ENCODE data around the gene RNF135. TPM values are rescaled to one million over a fixed set of nuclear protein-coding genes. Genes with fewer than 3 reads are reported as not detected.

RNF135 gene
- total RNA-seq, 1 experiment from 2014 or later: 8.0 TPM

DNA sequence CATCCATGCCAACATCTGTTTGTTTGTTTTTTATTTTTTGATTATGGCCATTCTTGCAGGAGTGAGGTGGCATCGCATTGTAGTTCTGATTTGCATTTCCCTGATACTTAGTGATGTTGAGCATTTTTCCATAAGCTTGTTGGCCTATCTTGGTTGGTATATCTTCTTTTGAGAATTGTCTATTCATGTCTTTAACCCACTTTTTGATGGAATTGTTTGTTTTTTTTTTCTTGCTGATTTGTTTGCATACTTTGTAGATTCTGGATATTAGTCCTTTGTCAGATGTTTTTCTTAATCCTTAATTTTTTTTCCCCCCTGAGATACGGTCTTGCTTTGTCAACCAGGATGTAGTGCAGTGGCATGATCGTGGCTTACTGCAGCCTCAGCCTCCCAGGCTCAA lies 43.0 kb downstream of the RNF135 start:
- H3K4me3 Mint-ChIP-seq: no peak overlapping the region

More for the DNA sequence above, 43.0 kb downstream of the RNF135 start:
- no peaks in the 10 kb centered on the region for H3K36me3 Mint-ChIP-seq (ENCODE audit: insufficient read depth in 1 of 3, low read depth in 3 of 3)
- H3K4me1 Mint-ChIP-seq: peaks cover 19% of the 10 kb centered on the region in 2 experiments
- H3K9ac ChIP-seq (ENCODE audit: extremely low read depth, insufficient read length, low read length): no peak overlapping the region
- H2BK15ac ChIP-seq (ENCODE audit: low read depth, low read length): no peak overlapping the region
- H2AFZ ChIP-seq (ENCODE audit: low read length): no peak overlapping the region
- H2BK5ac ChIP-seq (ENCODE audit: insufficient read length, low read length): no peak overlapping the region
- no peak overlapping the region for H4K91ac ChIP-seq (ENCODE audit: insufficient read length, low read depth, low read length)
- peaks cover 4% of the 10 kb centered on the region for H3K23me2 ChIP-seq (ENCODE audit: insufficient read length, low read depth, low read length, poor library complexity, severe bottlenecking)
- no peak overlapping the region for H2AK5ac ChIP-seq (ENCODE audit: insufficient read length, low read length)
- H4K8ac ChIP-seq (replicated peaks; ENCODE audit: insufficient read length, low read depth, low read length): no peak overlapping the region
- no peaks in the 10 kb centered on the region for H3K4me1 ChIP-seq (ENCODE audit: insufficient read depth, low read length)
- WGBS (ENCODE audit: extremely low coverage, insufficient read length, low lambda C conversion rate): no CpG with 5 or more reads among the region's 3 CpGs
- H3K79me1 ChIP-seq (ENCODE audit: insufficient read depth, low read depth, low read length, poor library complexity, severe bottlenecking): no peaks in the 10 kb centered on the region
- no peaks in the 10 kb centered on the region for H3K9me3 ChIP-seq (ENCODE audit: control insufficient read depth, low read depth, low read length)
- H2BK20ac ChIP-seq (ENCODE audit: low read depth, low read length, poor library complexity, severe bottlenecking): no peak overlapping the region
- no peak overlapping the region for H2BK120ac ChIP-seq (ENCODE audit: low read depth, low read length, poor library complexity, severe bottlenecking)
- no peaks in the 10 kb centered on the region for H3K27me3 ChIP-seq (ENCODE audit: insufficient read depth, low read length)
- H3K18ac ChIP-seq (ENCODE audit: insufficient read length, low read depth, low read length): no peak overlapping the region
- no peak overlapping the region for H4K5ac ChIP-seq (ENCODE audit: insufficient read length, low read depth, low read length)
- H2BK12ac ChIP-seq (ENCODE audit: insufficient read length, low read depth, low read length): no peak overlapping the region
- H3K27ac ChIP-seq (ENCODE audit: insufficient read length, low read depth, low read length): no peak overlapping the region
- DNase-seq: no peak
- no peak overlapping the region for H3K27ac Mint-ChIP-seq
- H3K9me3 Mint-ChIP-seq: no peaks in the 10 kb centered on the region; a peak in 1 of 5 replicates
- H4K20me1 ChIP-seq (ENCODE audit: control insufficient read depth, insufficient read depth, insufficient read length): no peaks in the 10 kb centered on the region
- H3T11ph ChIP-seq (ENCODE audit: low read length): no peak overlapping the region
- H3K56ac ChIP-seq (ENCODE audit: insufficient read length, low read depth, low read length): no peak overlapping the region
- no peak overlapping the region for H3K23ac ChIP-seq (ENCODE audit: insufficient read length, low read depth, low read length)
- H3K14ac ChIP-seq (ENCODE audit: insufficient read depth, low read length): no peak overlapping the region
- no peaks in the 10 kb centered on the region for H3K79me2 ChIP-seq (ENCODE audit: insufficient read depth, low read length)
- peaks cover 19% of the 10 kb centered on the region for H3K27me3 Mint-ChIP-seq (ENCODE audit: low read depth)
- H3K4me2 ChIP-seq (ENCODE audit: insufficient read depth, insufficient read length, low read length): no peak overlapping the region
- H3K4ac ChIP-seq (ENCODE audit: low read depth, low read length): no peak overlapping the region
- TF ChIP-seq, protein P1, sequence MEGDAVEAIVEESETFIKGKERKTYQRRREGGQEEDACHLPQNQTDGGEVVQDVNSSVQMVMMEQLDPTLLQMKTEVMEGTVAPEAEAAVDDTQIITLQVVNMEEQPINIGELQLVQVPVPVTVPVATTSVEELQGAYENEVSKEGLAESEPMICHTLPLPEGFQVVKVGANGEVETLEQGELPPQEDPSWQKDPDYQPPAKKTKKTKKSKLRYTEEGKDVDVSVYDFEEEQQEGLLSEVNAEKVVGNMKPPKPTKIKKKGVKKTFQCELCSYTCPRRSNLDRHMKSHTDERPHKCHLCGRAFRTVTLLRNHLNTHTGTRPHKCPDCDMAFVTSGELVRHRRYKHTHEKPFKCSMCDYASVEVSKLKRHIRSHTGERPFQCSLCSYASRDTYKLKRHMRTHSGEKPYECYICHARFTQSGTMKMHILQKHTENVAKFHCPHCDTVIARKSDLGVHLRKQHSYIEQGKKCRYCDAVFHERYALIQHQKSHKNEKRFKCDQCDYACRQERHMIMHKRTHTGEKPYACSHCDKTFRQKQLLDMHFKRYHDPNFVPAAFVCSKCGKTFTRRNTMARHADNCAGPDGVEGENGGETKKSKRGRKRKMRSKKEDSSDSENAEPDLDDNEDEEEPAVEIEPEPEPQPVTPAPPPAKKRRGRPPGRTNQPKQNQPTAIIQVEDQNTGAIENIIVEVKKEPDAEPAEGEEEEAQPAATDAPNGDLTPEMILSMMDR (conservative IDR thresholded peaks at IDR 0.05): no peak
